GM12878 (cell line): ENCODE data around the gene SPINK13. TPM values are rescaled to one million over a fixed set of nuclear protein-coding genes. Genes with fewer than 3 reads are reported as not detected.

Experiments
- ATAC-seq: fragments of 200-7000 bp; cut with Tn5 transposase; 3 replicates; pipeline ENCODE4 v1.9.1; 2020; ENCODE audit warnings: mild to moderate bottlenecking, moderate library complexity
- BruUV-seq: library from RNA; stranded (reverse); fragments of 400-500 nt; replicated peaks from 2 replicates; lab custom pipeline; 2021; lab: Mats Ljungman, UMichigan
- CTCF ChIA-PET: fragments of 300-600 bp; sonication (Branson Sonifier 250); formaldehyde crosslinking; extraction: SDS; loops from one replicate; lab custom pipeline; 2021; ENCODE audit warnings: inconsistent platforms; lab: Yijun Ruan, JAX
- POLR2A ChIA-PET: fragments of 350-600 bp; formaldehyde crosslinking; extraction: SDS; loops from one replicate; lab custom pipeline; 2021; ENCODE audit warnings: inconsistent platforms; lab: Charles Lee
- RAD21 ChIA-PET: fragments of 300-600 bp; sonication (Branson Sonifier 250); formaldehyde crosslinking; loops from one replicate; lab custom pipeline; 2023; ENCODE audit warnings: antibody characterized with exemption; ENCODE audit not compliant: unreplicated experiment; lab: Charles Lee
- SMC1A ChIA-PET: fragments of 300-600 bp; sonication (Branson Sonifier 250); formaldehyde crosslinking; loops from one replicate; lab custom pipeline; 2023; ENCODE audit not compliant: unreplicated experiment, uncharacterized antibody; lab: Charles Lee
- DNase-seq: peaks from one replicate; pipeline ENCODE4 v3.0.0-alpha.2; 2011; ENCODE audit warnings: low read depth, low spot score
- FAIRE-seq: peaks from 3 replicates; lab custom pipeline; 2011; peaks lifted over from hg19 to GRCh38; lab: Jason Lieb, UNC
- H2AFZ ChIP-seq: 2 replicates; pipeline ENCODE4 v1.6.0; 2011; ENCODE audit warnings: low read depth, low read length, control low read depth; ENCODE audit not compliant: control insufficient read depth
- H3K27ac ChIP-seq: 2 replicates; pipeline ENCODE4 v1.5.1; 2011; ENCODE audit warnings: control low read depth; ENCODE audit not compliant: control insufficient read depth, insufficient read depth
- H3K27me3 ChIP-seq, 2 experiments: replicated peaks in 1 of 2; 2 replicates each; pipeline versions ENCODE4 v1.6.0 to v1.6.1; 2011; ENCODE audit warnings: low read length in 1 of 2; ENCODE audit not compliant: control insufficient read depth in 2 of 2, insufficient read depth in 2 of 2
- H3K36me3 ChIP-seq, 2 experiments: 2 replicates each; pipeline ENCODE4 v1.5.1; 2011; ENCODE audit warnings: low read length in 1 of 2; ENCODE audit not compliant: control insufficient read depth in 2 of 2, insufficient read depth in 2 of 2
- H3K4me1 ChIP-seq: 2 replicates; pipeline ENCODE4 v1.6.1; 2011; ENCODE audit warnings: mild to moderate bottlenecking, low read length, moderate library complexity, mixed read lengths; ENCODE audit not compliant: control insufficient read depth, insufficient read depth
- H3K4me2 ChIP-seq: 2 replicates; pipeline ENCODE4 v1.6.0; 2011; ENCODE audit warnings: control low read depth; ENCODE audit not compliant: control insufficient read depth, insufficient read depth
- H3K4me3 ChIP-seq: fragments of 200-600 bp; sonication (generic); 2 replicates; pipeline ENCODE4 v1.5.1; 2016
- H3K79me2 ChIP-seq: 2 replicates; pipeline ENCODE4 v1.6.0; 2011; ENCODE audit warnings: low read length; ENCODE audit not compliant: control insufficient read depth, insufficient read depth
- H3K9ac ChIP-seq: 2 replicates; pipeline ENCODE4 v1.8.0; 2011; ENCODE audit warnings: low read length, control low read depth, mixed read lengths; ENCODE audit not compliant: control insufficient read depth, insufficient read depth
- H3K9me3 ChIP-seq: replicated peaks from 3 replicates; pipeline ENCODE4 v1.5.1; 2011; ENCODE audit warnings: mild to moderate bottlenecking, low read length; ENCODE audit not compliant: control insufficient read depth, insufficient read depth
- H4K20me1 ChIP-seq: 2 replicates; pipeline ENCODE4 v1.6.0; 2011; ENCODE audit not compliant: control insufficient read depth, insufficient read depth
- ATF7 ChIP-seq: fragments of 450-650 bp; IDR thresholded peaks from 2 replicates; pipeline ENCODE4 v1.6.1; 2016; ENCODE audit warnings: low read depth, mild to moderate bottlenecking
- KDM1A ChIP-seq: fragments of 200-600 bp; sonication (generic); IDR thresholded peaks from 2 replicates; pipeline ENCODE4 v1.6.1; 2016; ENCODE audit warnings: borderline replicate concordance
- NFIC ChIP-seq: IDR thresholded peaks from 2 replicates; pipeline ENCODE4 v1.6.1; 2012; ENCODE audit warnings: low read depth, mild to moderate bottlenecking, inconsistent platforms, low read length, moderate library complexity
- PAX8 ChIP-seq: fragments of 450-650 bp; IDR thresholded peaks from 2 replicates; pipeline ENCODE4 v1.6.1; 2017; ENCODE audit warnings: mild to moderate bottlenecking, moderate library complexity
- POLR2A ChIP-seq: IDR thresholded peaks from 2 replicates; pipeline ENCODE4 v1.6.1; 2011; ENCODE audit warnings: low read depth, mild to moderate bottlenecking, low read length
- SMARCA5 ChIP-seq: fragments of 450-650 bp; IDR thresholded peaks from 2 replicates; pipeline ENCODE4 v1.6.1; 2017; ENCODE audit warnings: mild to moderate bottlenecking
- SPI1 ChIP-seq: IDR thresholded peaks from 2 replicates; pipeline ENCODE4 v1.6.1; 2011; ENCODE audit warnings: low read depth, mild to moderate bottlenecking, low read length, moderate library complexity, borderline replicate concordance; ENCODE audit not compliant: insufficient read depth
- SRF ChIP-seq, 2 experiments: IDR thresholded peaks; 2 replicates each; pipeline ENCODE4 v1.6.1; 2011; ENCODE audit warnings: low read depth in 2 of 2, low read length in 2 of 2, mild to moderate bottlenecking in 1 of 2, moderate library complexity in 1 of 2
- SUPT20H ChIP-seq: IDR thresholded peaks from 2 replicates; pipeline ENCODE4 v1.6.1; 2011; ENCODE audit warnings: low read depth, mild to moderate bottlenecking, low read length, moderate library complexity, borderline replicate concordance; ENCODE audit not compliant: control insufficient read depth
- ZBED1 ChIP-seq: IDR thresholded peaks from 2 replicates; pipeline ENCODE4 v1.6.1; 2016; ENCODE audit warnings: borderline replicate concordance
- ZNF384 ChIP-seq: IDR thresholded peaks from 2 replicates; pipeline ENCODE4 v1.6.1; 2012; ENCODE audit warnings: low read depth, mild to moderate bottlenecking, low read length, improper control_type of control experiment, borderline replicate concordance
- ZSCAN29 ChIP-seq: fragments of 450-650 bp; IDR thresholded peaks from 2 replicates; pipeline ENCODE4 v1.6.1; 2017; ENCODE audit warnings: mild to moderate bottlenecking, moderate library complexity
- WGBS: methylation state at CpG from one replicate; pipeline ENCODE4 v1.1.6; 2016; ENCODE audit warnings: low lambda C conversion rate; ENCODE audit not compliant: insufficient replicate concordance, insufficient coverage; ENCODE audit errors: missing lambda C conversion rate; 5-methylcytosine and 5-hydroxymethylcytosine counted together
- in situ Hi-C: fragments of 300-500 bp; cut with MboI; formaldehyde crosslinking; loops from 9 replicates; pipeline ENCODE4 v1.14.3; 2018; ENCODE audit warnings: mixed read lengths
- intact Hi-C: fragments of 100-400 bp; cut with micrococcal nuclease; formaldehyde crosslinking; loops from one replicate; pipeline ENCODE4 v1.14.2; 2022; ENCODE audit not compliant: unreplicated experiment
- polyA plus RNA-seq, 11 experiments: library from polyadenylated mRNA; depleted of rRNA in 4 of 11; unstranded in 6 of 11; stranded (reverse) in 5 of 11; fragments of >200 nt; fragmentation: Nextera tagmentation in 4 of 11; fragmentation: Illumina TruSeq in 1 of 11; extraction: Ambion mirVana in 4 of 11; extraction: Trizol in 1 of 11; gene quantifications; 1 replicate in 1 of 11; 2 replicates in 10 of 11; pipeline versions ENCODE4 v1.2.1 to v1.2.3, GENCODE V29; 2011 to 2016; ENCODE audit warnings: inconsistent platforms in 2 of 11, missing spikeins in 2 of 11, low read depth in 1 of 11
- total RNA-seq, 4 experiments: library from RNA; depleted of rRNA in 3 of 4; stranded (reverse); fragments of >200 nt in 3 of 4; fragmentation: Illumina TruSeq in 1 of 4; extraction: Trizol in 1 of 4; gene quantifications; 2 replicates each; pipeline versions ENCODE4 v1.2.1 to v1.2.3, GENCODE V29; 2013 to 2021
- TF ChIP-seq, protein P1 (sequence below): fragments of 150-350 bp; IDR thresholded peaks from 2 replicates; pipeline ENCODE4 v1.6.1; 2016; ENCODE audit warnings: low read depth, low read length
- TF ChIP-seq, protein P2 (sequence below): fragments of 450-650 bp; IDR thresholded peaks from 2 replicates; pipeline ENCODE4 v1.6.1; 2017; ENCODE audit warnings: mild to moderate bottlenecking

SPINK13 gene
- total and polyA plus RNA-seq, 10 of the 15 experiments (the other 5 are each of a cell fraction or from before 2014, with no cell fraction given) = 0.15 to 0.16 TPM; not detected in 8

GRCh38 chr5:148259288-148259687, 9.3 kb upstream of the SPINK13 start:
- no TSS peak for BruUV-seq
- FAIRE-seq = no peak
- H3K4me1 ChIP-seq = no peaks in the 10 kb centered on the region
- H3K4me2 ChIP-seq = no peak overlapping the region
- ChIA-PET RAD21 (no interaction called here), SMC1A (no interaction called here), CTCF (no interaction called here), POLR2A (no interaction called here)
- no peaks in the 10 kb centered on the region for H4K20me1 ChIP-seq
- no peaks in the 10 kb centered on the region for H3K27me3 ChIP-seq
- no peaks in the 10 kb centered on the region for H3K9me3 ChIP-seq
- H3K79me2 ChIP-seq = no peaks in the 10 kb centered on the region
- H3K9ac ChIP-seq = no peak overlapping the region
- H3K27ac ChIP-seq = no peak overlapping the region
- no peak overlapping the region for H2AFZ ChIP-seq
- TF ChIP-seq ZBED1 (no peak), PAX8 (no peak), ZSCAN29 (no peak), NFIC (no peak), SPI1 (no peak), SRF (IDR thresholded peaks at IDR 0.05; ENCODE audit: low read depth in 2 of 2, low read length in 2 of 2) (no peak), ATF7 (no peak), KDM1A (no peak), SUPT20H (no peak), ZNF384 (no peak), SMARCA5 (no peak), POLR2A (no peak)
- TF ChIP-seq, protein P1, sequence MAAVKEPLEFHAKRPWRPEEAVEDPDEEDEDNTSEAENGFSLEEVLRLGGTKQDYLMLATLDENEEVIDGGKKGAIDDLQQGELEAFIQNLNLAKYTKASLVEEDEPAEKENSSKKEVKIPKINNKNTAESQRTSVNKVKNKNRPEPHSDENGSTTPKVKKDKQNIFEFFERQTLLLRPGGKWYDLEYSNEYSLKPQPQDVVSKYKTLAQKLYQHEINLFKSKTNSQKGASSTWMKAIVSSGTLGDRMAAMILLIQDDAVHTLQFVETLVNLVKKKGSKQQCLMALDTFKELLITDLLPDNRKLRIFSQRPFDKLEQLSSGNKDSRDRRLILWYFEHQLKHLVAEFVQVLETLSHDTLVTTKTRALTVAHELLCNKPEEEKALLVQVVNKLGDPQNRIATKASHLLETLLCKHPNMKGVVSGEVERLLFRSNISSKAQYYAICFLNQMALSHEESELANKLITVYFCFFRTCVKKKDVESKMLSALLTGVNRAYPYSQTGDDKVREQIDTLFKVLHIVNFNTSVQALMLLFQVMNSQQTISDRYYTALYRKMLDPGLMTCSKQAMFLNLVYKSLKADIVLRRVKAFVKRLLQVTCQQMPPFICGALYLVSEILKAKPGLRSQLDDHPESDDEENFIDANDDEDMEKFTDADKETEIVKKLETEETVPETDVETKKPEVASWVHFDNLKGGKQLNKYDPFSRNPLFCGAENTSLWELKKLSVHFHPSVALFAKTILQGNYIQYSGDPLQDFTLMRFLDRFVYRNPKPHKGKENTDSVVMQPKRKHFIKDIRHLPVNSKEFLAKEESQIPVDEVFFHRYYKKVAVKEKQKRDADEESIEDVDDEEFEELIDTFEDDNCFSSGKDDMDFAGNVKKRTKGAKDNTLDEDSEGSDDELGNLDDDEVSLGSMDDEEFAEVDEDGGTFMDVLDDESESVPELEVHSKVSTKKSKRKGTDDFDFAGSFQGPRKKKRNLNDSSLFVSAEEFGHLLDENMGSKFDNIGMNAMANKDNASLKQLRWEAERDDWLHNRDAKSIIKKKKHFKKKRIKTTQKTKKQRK = no peak
- TF ChIP-seq, protein P2, sequence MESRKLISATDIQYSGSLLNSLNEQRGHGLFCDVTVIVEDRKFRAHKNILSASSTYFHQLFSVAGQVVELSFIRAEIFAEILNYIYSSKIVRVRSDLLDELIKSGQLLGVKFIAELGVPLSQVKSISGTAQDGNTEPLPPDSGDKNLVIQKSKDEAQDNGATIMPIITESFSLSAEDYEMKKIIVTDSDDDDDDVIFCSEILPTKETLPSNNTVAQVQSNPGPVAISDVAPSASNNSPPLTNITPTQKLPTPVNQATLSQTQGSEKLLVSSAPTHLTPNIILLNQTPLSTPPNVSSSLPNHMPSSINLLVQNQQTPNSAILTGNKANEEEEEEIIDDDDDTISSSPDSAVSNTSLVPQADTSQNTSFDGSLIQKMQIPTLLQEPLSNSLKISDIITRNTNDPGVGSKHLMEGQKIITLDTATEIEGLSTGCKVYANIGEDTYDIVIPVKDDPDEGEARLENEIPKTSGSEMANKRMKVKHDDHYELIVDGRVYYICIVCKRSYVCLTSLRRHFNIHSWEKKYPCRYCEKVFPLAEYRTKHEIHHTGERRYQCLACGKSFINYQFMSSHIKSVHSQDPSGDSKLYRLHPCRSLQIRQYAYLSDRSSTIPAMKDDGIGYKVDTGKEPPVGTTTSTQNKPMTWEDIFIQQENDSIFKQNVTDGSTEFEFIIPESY = no peak
- DNase-seq = no peak
- in situ Hi-C loops (no loop called here), intact Hi-C loops (no loop called here)
- H3K36me3 ChIP-seq = no peaks in the 10 kb centered on the region
- 37% methylated on average over 2 of the region's 2 CpGs for WGBS
- no peak for ATAC-seq
- H3K4me3 ChIP-seq = no peak overlapping the region
